Measurements from ENCODE around the gene VHLL. TPM values are rescaled to one million over a fixed set of nuclear protein-coding genes. Genes with fewer than 3 reads are reported as not detected.

The VHLL gene
- total RNA-seq, 1 donor from 2014 or later: not detected

DNA sequence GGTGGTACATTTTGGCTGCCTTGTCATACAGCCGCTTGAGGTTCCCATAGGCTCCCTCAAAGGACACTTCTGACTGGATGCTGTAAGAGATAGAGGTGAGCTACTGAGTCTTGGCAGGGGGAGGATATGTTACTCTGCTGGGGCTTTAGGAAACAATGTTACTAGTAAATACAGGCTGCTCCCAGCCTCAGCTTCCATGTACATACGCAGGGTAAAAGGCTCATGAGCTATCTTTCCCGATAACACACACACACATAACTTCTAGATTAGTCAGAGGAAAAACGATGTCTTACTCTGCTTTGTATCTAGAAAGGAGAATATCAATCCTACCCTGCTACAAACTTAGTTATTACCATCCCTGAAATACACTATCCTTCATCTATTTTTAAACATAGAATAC, 30.8 kb downstream of the VHLL start:
- H3K9me3 ChIP-seq: no peaks in the 10 kb centered on the region
- DNase-seq (ENCODE audit: extremely low spot score in 2 of 2): no peak
- H3K27ac ChIP-seq: no peak overlapping the region
- TF ChIP-seq, protein P1, sequence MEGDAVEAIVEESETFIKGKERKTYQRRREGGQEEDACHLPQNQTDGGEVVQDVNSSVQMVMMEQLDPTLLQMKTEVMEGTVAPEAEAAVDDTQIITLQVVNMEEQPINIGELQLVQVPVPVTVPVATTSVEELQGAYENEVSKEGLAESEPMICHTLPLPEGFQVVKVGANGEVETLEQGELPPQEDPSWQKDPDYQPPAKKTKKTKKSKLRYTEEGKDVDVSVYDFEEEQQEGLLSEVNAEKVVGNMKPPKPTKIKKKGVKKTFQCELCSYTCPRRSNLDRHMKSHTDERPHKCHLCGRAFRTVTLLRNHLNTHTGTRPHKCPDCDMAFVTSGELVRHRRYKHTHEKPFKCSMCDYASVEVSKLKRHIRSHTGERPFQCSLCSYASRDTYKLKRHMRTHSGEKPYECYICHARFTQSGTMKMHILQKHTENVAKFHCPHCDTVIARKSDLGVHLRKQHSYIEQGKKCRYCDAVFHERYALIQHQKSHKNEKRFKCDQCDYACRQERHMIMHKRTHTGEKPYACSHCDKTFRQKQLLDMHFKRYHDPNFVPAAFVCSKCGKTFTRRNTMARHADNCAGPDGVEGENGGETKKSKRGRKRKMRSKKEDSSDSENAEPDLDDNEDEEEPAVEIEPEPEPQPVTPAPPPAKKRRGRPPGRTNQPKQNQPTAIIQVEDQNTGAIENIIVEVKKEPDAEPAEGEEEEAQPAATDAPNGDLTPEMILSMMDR (IDR thresholded peaks at IDR 0.05): no peak
- TF ChIP-seq POLR2A (IDR thresholded peaks at IDR 0.05) (no peak), POLR2AphosphoS5 (IDR thresholded peaks at IDR 0.05; ENCODE audit: insufficient read depth in 1 of 2, low read depth in 1 of 2) (no peak)
- no peaks in the 10 kb centered on the region for H3K27me3 ChIP-seq
- no peak overlapping the region for H3K4me3 ChIP-seq
- intact Hi-C loops (cut with DNase I): no loop called here
- no peaks in the 10 kb centered on the region for H3K4me1 ChIP-seq
- H3K36me3 ChIP-seq: peaks cover 0 to 74% of the 10 kb centered on the region in 2 donors

GRCh38 chr1:156266051-156266450, 33.1 kb downstream of the VHLL start:
- Histone ChIP-seq H3K4me3 (no peak overlapping the region), H3K36me3 (peaks cover 3 to 68% of the 10 kb centered on the region in 2 donors), H3K27me3 (no peaks in the 10 kb centered on the region), H3K27ac (no peak overlapping the region), H3K4me1 (no peaks in the 10 kb centered on the region), H3K9me3 (no peaks in the 10 kb centered on the region)
- DNase-seq (ENCODE audit: extremely low spot score in 2 of 2): no peak
- intact Hi-C loops (cut with DNase I): no loop called here
- TF ChIP-seq POLR2AphosphoS5 (IDR thresholded peaks at IDR 0.05; ENCODE audit: insufficient read depth in 1 of 2, low read depth in 1 of 2) (no peak), POLR2A (IDR thresholded peaks at IDR 0.05) (no peak)
- TF ChIP-seq, protein P1 (IDR thresholded peaks at IDR 0.05): no peak

GRCh38 chr1:156263288-156263655, 35.8 kb downstream of the VHLL start:
- intact Hi-C loops (cut with DNase I): no loop called here
- H3K9me3 ChIP-seq: no peaks in the 10 kb centered on the region
- no peak for DNase-seq (ENCODE audit: extremely low spot score in 2 of 2)
- H3K4me3 ChIP-seq: no peak overlapping the region
- TF ChIP-seq POLR2A (IDR thresholded peaks at IDR 0.05) (no peak), POLR2AphosphoS5 (IDR thresholded peaks at IDR 0.05; ENCODE audit: insufficient read depth in 1 of 2, low read depth in 1 of 2) (no peak)
- TF ChIP-seq, protein P1 (IDR thresholded peaks at IDR 0.05): no peak
- peaks cover 3 to 89% of the 10 kb centered on the region in 2 donors for H3K36me3 ChIP-seq
- no peak overlapping the region for H3K27ac ChIP-seq
- H3K4me1 ChIP-seq: no peaks in the 10 kb centered on the region
- H3K27me3 ChIP-seq: no peaks in the 10 kb centered on the region

- Histone ChIP-seq H3K27ac (no peak overlapping the region), H3K27me3 (no peaks in the 10 kb centered on the region), H3K36me3 (peaks cover 3 to 89% of the 10 kb centered on the region in 2 donors), H3K4me1 (no peaks in the 10 kb centered on the region), H3K9me3 (no peaks in the 10 kb centered on the region), H3K4me3 (no peak overlapping the region)
- DNase-seq (ENCODE audit: extremely low spot score in 2 of 2): no peak
- intact Hi-C loops (cut with DNase I): no loop called here
- TF ChIP-seq POLR2A (IDR thresholded peaks at IDR 0.05) (no peak), POLR2AphosphoS5 (IDR thresholded peaks at IDR 0.05; ENCODE audit: insufficient read depth in 1 of 2, low read depth in 1 of 2) (peak in 1 of 2 donors; percentile 8)
- TF ChIP-seq, protein P1 (IDR thresholded peaks at IDR 0.05): no peak
These were observed 36.4 kb downstream of the VHLL start for GRCh38 chr1:156262461-156263287.

GRCh38 chr1:156260896-156261295, 38.2 kb downstream of the VHLL start:
- Histone ChIP-seq H3K27me3 (no peaks in the 10 kb centered on the region), H3K36me3 (peaks cover 3 to 89% of the 10 kb centered on the region in 2 donors), H3K9me3 (no peaks in the 10 kb centered on the region), H3K4me3 (no peak overlapping the region), H3K4me1 (no peaks in the 10 kb centered on the region), H3K27ac (no peak overlapping the region)
- intact Hi-C loops (cut with DNase I): no loop called here
- TF ChIP-seq POLR2AphosphoS5 (IDR thresholded peaks at IDR 0.05; ENCODE audit: insufficient read depth in 1 of 2, low read depth in 1 of 2) (no peak), POLR2A (IDR thresholded peaks at IDR 0.05) (no peak)
- TF ChIP-seq, protein P1 (IDR thresholded peaks at IDR 0.05): no peak
- DNase-seq (ENCODE audit: extremely low spot score in 2 of 2): no peak

Measured in vagina (tissue), 2 donors.